ENCODE results near the gene PLAC8L1.

The PLAC8L1 gene

GRCh38 chr5:146042628-146043279 is 62.6 kb downstream of the PLAC8L1 start:
- DNase-seq (ENCODE audit: low spot score): no peak

GRCh38 chr5:146041180-146041789 is 64.1 kb downstream of the PLAC8L1 start:
- DNase-seq (ENCODE audit: low spot score): no peak

- DNase-seq (ENCODE audit: low spot score): no peak
Measured at GRCh38 chr5:146040527-146040926, 64.8 kb downstream of the PLAC8L1 start.

- no peak for DNase-seq (ENCODE audit: low spot score)
Measured at GRCh38 chr5:146039420-146039819, 66.0 kb downstream of the PLAC8L1 start.

- DNase-seq (ENCODE audit: low spot score): no peak
Measured at GRCh38 chr5:146034605-146035004, 70.8 kb downstream of the PLAC8L1 start.

All from kidney capillary endothelial cell (primary cell).